DOHH2 (cell line): Measurements from ENCODE around the gene PTPRN2.

Experiments used
- H3F3A ChIP-seq: fragments of 200-600 bp; sonication (generic), shearing (Covaris generic); 2 replicates; pipeline ENCODE4 v1.6.0; 2016; ENCODE audit warnings: antibody characterized with exemption, mild to moderate bottlenecking; ENCODE audit not compliant: control insufficient read depth, insufficient read depth
- H3K27ac ChIP-seq: fragments of 200-600 bp; sonication (generic); 2 replicates; pipeline ENCODE4 v1.5.1; 2014; ENCODE audit warnings: low read depth, mild to moderate bottlenecking, low read length, moderate library complexity
- H3K27me3 ChIP-seq: fragments of 200-600 bp; sonication (generic); 2 replicates; pipeline ENCODE4 v1.6.1; 2014; ENCODE audit warnings: mild to moderate bottlenecking, low read length, mixed read lengths; ENCODE audit not compliant: control insufficient read depth
- H3K36me3 ChIP-seq: fragments of 200-600 bp; sonication (generic); 2 replicates; pipeline ENCODE4 v1.6.1; 2014; ENCODE audit warnings: mild to moderate bottlenecking, low read length, moderate library complexity, mixed read lengths; ENCODE audit not compliant: control insufficient read depth
- H3K4me1 ChIP-seq: fragments of 200-600 bp; sonication (generic); 2 replicates; pipeline ENCODE4 v1.6.1; 2014; ENCODE audit warnings: mild to moderate bottlenecking, low read length, mixed read lengths; ENCODE audit not compliant: control insufficient read depth
- H3K4me2 ChIP-seq: fragments of 200-600 bp; sonication (generic); 2 replicates; pipeline ENCODE4 v1.6.0; 2014; ENCODE audit warnings: mild to moderate bottlenecking, low read length, moderate library complexity
- H3K4me3 ChIP-seq: fragments of 200-600 bp; sonication (generic); 2 replicates; pipeline ENCODE4 v1.5.1; 2014; ENCODE audit warnings: mild to moderate bottlenecking, low read length, mixed read lengths
- H3K79me2 ChIP-seq: fragments of 200-600 bp; sonication (generic); 2 replicates; pipeline ENCODE4 v1.6.1; 2014; ENCODE audit warnings: mild to moderate bottlenecking, low read length, mixed read lengths; ENCODE audit not compliant: control insufficient read depth
- H3K9me2 ChIP-seq: fragments of 200-600 bp; sonication (generic); replicated peaks from 2 replicates; pipeline ENCODE4 v1.6.1; 2014; ENCODE audit warnings: mild to moderate bottlenecking, low read length, mixed read lengths; ENCODE audit not compliant: control insufficient read depth
- H3K9me3 ChIP-seq: fragments of 200-600 bp; sonication (generic); 2 replicates; pipeline ENCODE4 v1.6.1; 2014; ENCODE audit warnings: antibody characterized with exemption, low read length, mixed read lengths; ENCODE audit not compliant: control insufficient read depth, insufficient read depth
- H4K20me1 ChIP-seq: fragments of 200-600 bp; sonication (generic); 2 replicates; pipeline ENCODE4 v1.6.0; 2014; ENCODE audit warnings: low read depth, mild to moderate bottlenecking, antibody characterized with exemption, low read length, moderate library complexity; ENCODE audit not compliant: control insufficient read depth, insufficient read depth
- CTCF ChIP-seq: fragments of 200-600 bp; sonication (generic); IDR thresholded peaks from one replicate; pipeline ENCODE4 v1.5.1; 2014; ENCODE audit warnings: antibody characterized with exemption, mild to moderate bottlenecking, low read depth, low read length; ENCODE audit not compliant: poor library complexity, severe bottlenecking
- EZH2phosphoT487 ChIP-seq: fragments of 200-600 bp; sonication (generic); IDR thresholded peaks from 2 replicates; pipeline ENCODE4 v1.6.1; 2017; ENCODE audit warnings: borderline replicate concordance, mild to moderate bottlenecking, antibody characterized with exemption, low read length, moderate library complexity, mixed read lengths

Gene PTPRN2

GRCh38 chr7:158192956-158193355 lies 394.7 kb downstream of the PTPRN2 start:
- Histone ChIP-seq H3K27me3 (no peaks in the 10 kb centered on the region), H3K4me1 (no peaks in the 10 kb centered on the region), H3K36me3 (no peaks in the 10 kb centered on the region), H3K27ac (no peak overlapping the region), H3K9me2 (no peaks in the 10 kb centered on the region), H3K9me3 (peaks cover 79% of the 10 kb centered on the region), H3K79me2 (no peaks in the 10 kb centered on the region), H3F3A (no peaks in the 10 kb centered on the region), H4K20me1 (no peaks in the 10 kb centered on the region), H3K4me3 (no peak overlapping the region), H3K4me2 (no peak overlapping the region)
- TF ChIP-seq EZH2phosphoT487 (no peak), CTCF (no peak)

DNA sequence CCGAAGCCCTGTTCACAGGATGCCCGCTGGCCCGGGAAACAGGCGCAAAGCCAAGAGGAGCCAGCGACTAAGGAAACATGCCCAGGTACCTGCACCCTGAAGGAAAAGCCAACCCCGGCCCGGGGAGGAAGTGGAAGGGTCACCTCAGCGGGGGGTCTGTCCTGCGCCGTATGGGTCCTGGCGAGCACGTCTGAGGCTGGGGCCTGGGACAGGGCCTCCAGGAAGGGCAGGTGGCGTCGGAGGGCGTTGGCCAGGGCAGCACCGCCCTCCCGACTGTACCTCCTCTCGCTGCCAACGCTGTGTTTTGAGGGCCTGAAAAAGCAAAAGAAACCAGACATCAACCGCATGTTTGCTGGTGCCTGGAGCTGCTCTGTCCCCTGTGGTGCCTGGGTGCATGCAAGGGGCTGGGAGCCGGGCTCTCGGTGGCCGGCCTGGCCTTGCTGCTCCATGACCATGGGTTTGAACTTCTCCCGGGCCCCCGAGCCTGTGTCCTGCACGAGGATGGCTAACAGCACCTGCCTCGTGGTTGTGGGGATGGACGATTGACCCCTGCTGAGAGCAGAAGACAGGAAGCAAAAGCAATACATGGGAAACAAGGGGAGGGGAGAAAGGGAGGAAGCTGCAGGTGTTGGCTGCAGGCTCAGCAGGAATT lies 395.3 kb downstream of the PTPRN2 start:
- Histone ChIP-seq H3K79me2 (no peaks in the 10 kb centered on the region), H3K4me1 (no peaks in the 10 kb centered on the region), H3K9me2 (no peaks in the 10 kb centered on the region), H3K27ac (no peak overlapping the region), H3K27me3 (no peaks in the 10 kb centered on the region), H3F3A (no peaks in the 10 kb centered on the region), H3K36me3 (no peaks in the 10 kb centered on the region), H3K4me2 (no peak overlapping the region), H4K20me1 (no peaks in the 10 kb centered on the region), H3K9me3 (peaks cover 84% of the 10 kb centered on the region), H3K4me3 (no peak overlapping the region)
- TF ChIP-seq EZH2phosphoT487 (no peak), CTCF (no peak)

DNA sequence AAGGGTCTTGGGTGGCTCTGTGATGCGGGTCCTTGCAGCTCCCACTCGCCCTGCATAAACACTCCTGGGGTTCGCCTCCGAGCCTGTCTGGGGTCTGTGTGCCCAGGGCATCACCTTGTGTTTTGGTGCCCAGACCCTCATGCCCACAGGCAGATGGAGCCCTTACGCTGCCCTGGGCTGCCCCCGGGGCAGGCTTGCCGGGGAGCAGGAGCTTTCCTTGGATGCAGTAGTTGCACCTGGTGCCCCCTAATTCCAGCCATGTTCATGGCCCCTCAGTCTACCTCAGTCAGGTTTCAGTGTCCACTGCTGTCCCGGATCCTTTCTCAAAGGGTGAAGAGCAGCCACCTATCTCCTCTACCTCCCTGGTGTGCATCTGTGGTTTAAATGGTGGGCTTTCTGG lies 396.0 kb downstream of the PTPRN2 start:
- no peaks in the 10 kb centered on the region for H3K79me2 ChIP-seq
- no peaks in the 10 kb centered on the region for H3K27me3 ChIP-seq
- no peak overlapping the region for H3K27ac ChIP-seq
- no peaks in the 10 kb centered on the region for H3K4me1 ChIP-seq
- H3K9me3 ChIP-seq = peaks cover 84% of the 10 kb centered on the region
- H3K4me2 ChIP-seq = no peak overlapping the region
- TF ChIP-seq CTCF (no peak), EZH2phosphoT487 (no peak)
- H4K20me1 ChIP-seq = no peaks in the 10 kb centered on the region
- H3K9me2 ChIP-seq = no peaks in the 10 kb centered on the region
- no peak overlapping the region for H3K4me3 ChIP-seq
- no peaks in the 10 kb centered on the region for H3K36me3 ChIP-seq
- no peaks in the 10 kb centered on the region for H3F3A ChIP-seq
